AG04450 (cell line): ENCODE measurements around the gene TDRD9. TPM values are rescaled to one million over a fixed set of nuclear protein-coding genes. Genes with fewer than 3 reads are reported as not detected.

Experiments used
- CTCF ChIA-PET: fragments of 300-600, 350-600 bp; formaldehyde crosslinking; extraction: SDS; loops from one replicate; lab custom pipeline; 2022; ENCODE audit warnings: antibody characterized with exemption, inconsistent platforms; lab: Charles Lee
- POLR2A ChIA-PET: fragments of 350-600 bp; formaldehyde crosslinking; extraction: SDS; loops from one replicate; lab custom pipeline; 2021; ENCODE audit warnings: antibody characterized with exemption, inconsistent platforms; lab: Yijun Ruan, JAX
- DNase-seq: peaks from one replicate; pipeline ENCODE4 v3.0.0-alpha.2; 2011; ENCODE audit warnings: low read depth, low spot score
- H3K27ac ChIP-seq: one replicate; pipeline ENCODE4 v1.5.1; 2012; ENCODE audit warnings: low read depth, low read length, control low read depth
- H3K27me3 ChIP-seq: one replicate; pipeline ENCODE4 v1.6.0; 2012; ENCODE audit warnings: low read length; ENCODE audit not compliant: control insufficient read depth, insufficient read depth
- H3K4me3 ChIP-seq: 2 replicates; pipeline ENCODE4 v1.5.1; 2011; ENCODE audit warnings: mild to moderate bottlenecking, low read depth, low read length, control low read depth
- H3K9me3 ChIP-seq: 2 replicates; pipeline ENCODE4 v1.5.1; 2012; ENCODE audit warnings: low read length; ENCODE audit not compliant: control insufficient read depth, insufficient read depth
- polyA plus RNA-seq: library from polyadenylated mRNA; depleted of rRNA; stranded (reverse); fragments of >200 nt; gene quantifications from 2 replicates; pipeline ENCODE4 v1.2.3, GENCODE V29; 2011
- TF ChIP-seq, protein P1 (sequence below): IDR thresholded peaks from 2 replicates; pipeline ENCODE4 v1.5.1; 2011; ENCODE audit warnings: low read depth, low read length, control low read depth, inconsistent platforms

The TDRD9 gene
- polyA plus RNA-seq, 1 experiment, result 0.05 TPM

DNA sequence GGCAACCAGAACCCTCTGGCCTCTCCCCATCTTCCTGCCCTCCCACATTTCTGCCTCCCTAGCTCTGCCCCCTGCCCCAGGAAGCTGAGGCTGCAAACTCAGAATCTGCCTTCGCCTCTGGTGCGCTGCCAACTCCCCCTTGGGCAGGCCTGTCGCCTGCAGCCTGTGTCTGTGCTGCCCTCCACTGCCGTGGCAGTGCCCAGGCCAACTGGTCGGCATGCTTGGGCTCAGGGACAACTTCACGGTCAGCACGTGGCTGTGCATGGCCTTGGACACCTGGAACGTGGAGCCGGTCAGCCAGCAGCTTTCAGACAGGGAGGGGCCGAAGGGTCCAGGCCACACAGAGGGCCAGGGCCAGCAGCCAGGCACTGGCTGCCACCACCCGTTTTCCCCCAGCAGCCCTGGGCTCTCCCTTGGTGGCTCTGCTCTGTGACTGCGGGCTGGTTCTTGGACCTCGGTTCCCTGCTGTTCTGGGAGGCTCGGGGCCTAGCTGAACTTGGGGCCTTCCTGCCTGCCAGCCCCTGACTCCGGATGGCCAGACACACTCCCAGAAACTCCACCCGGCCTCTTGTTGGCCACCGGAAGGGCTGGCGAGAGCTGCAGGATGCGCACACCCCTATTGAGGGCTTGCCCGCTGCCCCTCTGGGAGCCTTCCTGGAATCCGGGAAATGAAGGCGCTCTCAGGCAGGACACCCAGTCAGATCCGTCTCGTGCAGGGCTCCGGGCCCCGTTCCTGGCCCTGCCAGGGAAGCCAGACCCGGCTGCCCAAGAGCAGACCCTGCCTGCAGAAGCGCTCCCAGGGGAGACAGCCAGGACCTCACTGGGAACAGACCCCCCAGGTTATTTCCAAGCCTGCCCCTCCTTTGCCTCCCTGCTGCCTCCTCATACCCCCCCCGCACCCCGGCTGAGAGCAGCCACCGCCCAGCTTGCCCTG, 46.7 kb upstream of the TDRD9 start:
- H3K27ac ChIP-seq, result no peak overlapping the region
- H3K9me3 ChIP-seq, result no peaks in the 10 kb centered on the region; the same call in 1 of the 2 replicates
- no peak overlapping the region for H3K4me3 ChIP-seq
- ChIA-PET POLR2A (interaction anchor here (0.8 kb wide), 1 partner anchor 73 kb away, joined by 3 read pairs; no protein-coding TSS in a partner anchor), CTCF (interaction anchor here (0.5 to 1.7 kb wide), 2 partner anchors 19 to 33 kb away, joined by 3 to 7 read pairs; no protein-coding TSS in a partner anchor)
- H3K27me3 ChIP-seq, result peaks cover 27% of the 10 kb centered on the region
- DNase-seq, result no peak
- TF ChIP-seq, protein P1, sequence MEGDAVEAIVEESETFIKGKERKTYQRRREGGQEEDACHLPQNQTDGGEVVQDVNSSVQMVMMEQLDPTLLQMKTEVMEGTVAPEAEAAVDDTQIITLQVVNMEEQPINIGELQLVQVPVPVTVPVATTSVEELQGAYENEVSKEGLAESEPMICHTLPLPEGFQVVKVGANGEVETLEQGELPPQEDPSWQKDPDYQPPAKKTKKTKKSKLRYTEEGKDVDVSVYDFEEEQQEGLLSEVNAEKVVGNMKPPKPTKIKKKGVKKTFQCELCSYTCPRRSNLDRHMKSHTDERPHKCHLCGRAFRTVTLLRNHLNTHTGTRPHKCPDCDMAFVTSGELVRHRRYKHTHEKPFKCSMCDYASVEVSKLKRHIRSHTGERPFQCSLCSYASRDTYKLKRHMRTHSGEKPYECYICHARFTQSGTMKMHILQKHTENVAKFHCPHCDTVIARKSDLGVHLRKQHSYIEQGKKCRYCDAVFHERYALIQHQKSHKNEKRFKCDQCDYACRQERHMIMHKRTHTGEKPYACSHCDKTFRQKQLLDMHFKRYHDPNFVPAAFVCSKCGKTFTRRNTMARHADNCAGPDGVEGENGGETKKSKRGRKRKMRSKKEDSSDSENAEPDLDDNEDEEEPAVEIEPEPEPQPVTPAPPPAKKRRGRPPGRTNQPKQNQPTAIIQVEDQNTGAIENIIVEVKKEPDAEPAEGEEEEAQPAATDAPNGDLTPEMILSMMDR, result no peak

DNA sequence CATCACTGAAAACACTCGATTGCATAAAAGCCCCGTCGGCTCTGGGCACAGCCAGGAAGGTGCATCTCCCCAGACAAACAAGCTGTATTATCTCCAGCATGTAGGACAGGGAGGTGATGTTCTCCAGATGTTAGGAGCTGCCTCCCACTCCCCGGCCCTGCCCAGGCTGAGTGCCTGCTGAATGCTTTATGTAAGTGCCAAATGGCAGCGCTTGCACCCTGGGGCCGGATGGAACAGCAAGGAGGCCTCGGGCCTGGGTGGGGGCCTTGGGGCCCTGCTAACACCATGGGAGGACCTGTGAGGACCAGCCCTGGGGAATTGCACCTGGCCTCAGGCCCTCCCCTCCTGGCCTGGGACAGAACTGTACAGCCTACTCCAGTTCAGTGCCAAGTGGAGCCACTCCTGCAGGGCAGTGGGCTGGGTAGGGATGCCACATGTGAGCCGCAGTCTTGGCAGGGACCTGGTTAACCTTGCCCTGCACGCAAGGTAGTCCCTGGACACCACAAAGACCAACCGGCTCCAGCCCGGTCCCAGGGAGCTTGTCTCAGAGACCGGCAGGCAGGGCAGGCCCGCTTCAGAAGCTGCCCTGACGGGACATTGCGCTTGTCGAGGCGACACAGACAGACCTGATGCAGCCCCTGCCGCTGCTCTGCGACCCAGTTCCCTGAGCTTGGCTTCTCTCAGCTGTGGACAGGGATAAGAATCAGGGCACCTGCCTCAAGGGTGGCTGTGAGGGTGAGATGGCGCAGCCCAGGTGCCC, 45.6 kb upstream of the TDRD9 start:
- ChIA-PET CTCF (no interaction called here), POLR2A (no interaction called here)
- Histone ChIP-seq H3K4me3 (no peak overlapping the region), H3K27ac (no peak overlapping the region), H3K9me3 (no peaks in the 10 kb centered on the region; the same call in 1 of the 2 replicates), H3K27me3 (peaks cover 28% of the 10 kb centered on the region)
- TF ChIP-seq, protein P1, result no peak
- no peak for DNase-seq

DNA sequence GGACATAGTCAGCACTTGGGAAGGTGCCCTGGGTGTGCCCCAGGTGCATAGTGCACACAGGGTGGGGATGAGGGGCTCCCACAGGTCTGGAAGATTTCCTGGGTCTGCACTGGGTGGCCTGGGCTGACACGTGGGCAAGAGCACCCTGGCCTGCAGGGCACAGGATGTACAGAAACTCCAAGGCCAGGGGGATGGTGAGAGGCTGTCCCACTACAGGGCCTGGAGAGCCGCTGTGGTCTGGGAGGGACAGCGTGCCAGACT, 45.1 kb upstream of the TDRD9 start:
- POLR2A ChIA-PET, result no interaction called here

DNA sequence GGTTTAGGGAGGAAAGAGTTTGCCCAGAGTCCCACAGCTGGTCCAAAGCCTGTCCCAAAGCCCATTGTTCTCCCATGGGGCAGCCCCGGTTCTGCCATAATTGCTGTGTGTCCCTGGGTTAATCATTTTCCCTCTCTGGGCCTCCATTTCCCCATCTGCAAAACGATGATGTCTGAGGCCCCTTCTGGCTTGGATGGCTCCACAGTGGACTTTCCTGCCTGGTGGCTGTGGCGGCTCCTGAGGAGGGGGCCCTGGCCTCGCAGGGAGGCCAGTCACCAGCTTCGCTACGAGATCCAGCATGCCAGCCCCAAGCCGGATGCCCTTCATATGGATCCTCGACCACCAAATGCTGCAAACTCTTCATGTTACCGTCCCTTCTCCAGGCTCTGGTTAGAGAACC, 43.4 kb upstream of the TDRD9 start:
- H3K9me3 ChIP-seq, result no peaks in the 10 kb centered on the region; the same call in 1 of the 2 replicates
- ChIA-PET CTCF (interaction anchor here (0.6 to 1.2 kb wide), 2 partner anchors 8 to 16 kb away, joined by 3 to 4 read pairs; no protein-coding TSS in a partner anchor), POLR2A (no interaction called here)
- DNase-seq, result no peak
- TF ChIP-seq, protein P1, result no peak
- no peak overlapping the region for H3K27ac ChIP-seq
- no peak overlapping the region for H3K4me3 ChIP-seq
- H3K27me3 ChIP-seq, result peaks cover 28% of the 10 kb centered on the region

More for the DNA sequence above, 45.1 kb upstream of the TDRD9 start:
- CTCF ChIA-PET, result no interaction called here
- Histone ChIP-seq H3K27me3 (peaks cover 28% of the 10 kb centered on the region), H3K4me3 (no peak overlapping the region), H3K9me3 (no peaks in the 10 kb centered on the region; the same call in 1 of the 2 replicates), H3K27ac (no peak overlapping the region)
- TF ChIP-seq, protein P1, result no peak
- no peak for DNase-seq
